ENCODE measurements around the gene UBE2G2. TPM values are rescaled to one million over a fixed set of nuclear protein-coding genes. Genes with fewer than 3 reads are reported as not detected.

The UBE2G2 gene
- total RNA-seq, 1 experiment from 2014 or later, result 212 TPM

DNA sequence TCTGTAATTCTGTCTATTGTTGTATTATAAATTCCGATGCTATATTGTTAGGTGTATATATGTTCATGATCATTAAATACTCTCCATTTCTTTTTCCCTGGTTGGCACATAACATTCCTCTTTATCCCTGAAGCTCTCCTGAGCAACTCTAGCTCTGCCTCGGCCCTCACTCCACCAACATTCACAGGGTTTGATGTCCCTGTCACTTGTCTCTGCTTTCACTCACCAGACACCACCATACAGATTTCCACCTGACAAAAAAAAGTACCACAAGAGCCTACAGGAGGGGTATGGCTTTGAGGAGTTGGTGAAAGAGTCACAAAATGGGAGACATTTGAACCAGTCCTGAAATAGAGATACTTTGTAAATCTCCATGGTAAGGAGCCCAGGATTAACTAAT, 81.5 kb downstream of the UBE2G2 start:
- peaks cover 5% of the 10 kb centered on the region for H3K4me1 ChIP-seq (ENCODE audit: insufficient read depth, low read length, poor library complexity, severe bottlenecking)
- POLR2A ChIA-PET (ENCODE audit: low non-redundant PET), result no interaction called here
- H3K27ac ChIP-seq (ENCODE audit: low read depth, low read length, poor library complexity, severe bottlenecking), result no peak overlapping the region
- no TSS peak for BruUV-seq (replicated peaks)
- CTCF ChIA-PET, result no interaction called here
- H3K4me3 ChIP-seq (ENCODE audit: low read depth, low read length, poor library complexity, severe bottlenecking), result no peak overlapping the region
- TF ChIP-seq, protein P1, sequence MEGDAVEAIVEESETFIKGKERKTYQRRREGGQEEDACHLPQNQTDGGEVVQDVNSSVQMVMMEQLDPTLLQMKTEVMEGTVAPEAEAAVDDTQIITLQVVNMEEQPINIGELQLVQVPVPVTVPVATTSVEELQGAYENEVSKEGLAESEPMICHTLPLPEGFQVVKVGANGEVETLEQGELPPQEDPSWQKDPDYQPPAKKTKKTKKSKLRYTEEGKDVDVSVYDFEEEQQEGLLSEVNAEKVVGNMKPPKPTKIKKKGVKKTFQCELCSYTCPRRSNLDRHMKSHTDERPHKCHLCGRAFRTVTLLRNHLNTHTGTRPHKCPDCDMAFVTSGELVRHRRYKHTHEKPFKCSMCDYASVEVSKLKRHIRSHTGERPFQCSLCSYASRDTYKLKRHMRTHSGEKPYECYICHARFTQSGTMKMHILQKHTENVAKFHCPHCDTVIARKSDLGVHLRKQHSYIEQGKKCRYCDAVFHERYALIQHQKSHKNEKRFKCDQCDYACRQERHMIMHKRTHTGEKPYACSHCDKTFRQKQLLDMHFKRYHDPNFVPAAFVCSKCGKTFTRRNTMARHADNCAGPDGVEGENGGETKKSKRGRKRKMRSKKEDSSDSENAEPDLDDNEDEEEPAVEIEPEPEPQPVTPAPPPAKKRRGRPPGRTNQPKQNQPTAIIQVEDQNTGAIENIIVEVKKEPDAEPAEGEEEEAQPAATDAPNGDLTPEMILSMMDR (conservative IDR thresholded peaks at IDR 0.05; ENCODE audit: low read depth, low read length), result no peak
- no peak for TF ChIP-seq EZH2 (IDR thresholded peaks at IDR 0.05; ENCODE audit: borderline replicate concordance, low read depth, low read length, poor library complexity, severe bottlenecking)
- no peaks in the 10 kb centered on the region for H3K27me3 ChIP-seq (replicated peaks; ENCODE audit: insufficient read depth, low read depth, low read length, poor library complexity)
- intact Hi-C loops (cut with micrococcal nuclease; ENCODE audit: unreplicated experiment), result no loop called here
- H3K9me3 ChIP-seq (ENCODE audit: low read depth, low read length, poor library complexity, severe bottlenecking), result no peaks in the 10 kb centered on the region
- H3K36me3 ChIP-seq (ENCODE audit: insufficient read depth, low read length, poor library complexity, severe bottlenecking), result no peaks in the 10 kb centered on the region
- DNase-seq (ENCODE audit: low spot score), result no peak

Other genes with a start within 250 kb of the UBE2G2 start
- gene KRTAP10-3, start 243.0 kb downstream of the UBE2G2 start, total RNA-seq (2021), result 0.62 TPM in 1 of 2 replicates, not detected in the other
- gene KRTAP10-4, start 228.1 kb downstream of the UBE2G2 start, total RNA-seq (2021), result not detected in 2 replicates
- 0.33 TPM in 1 of 2 replicates, not detected in the other for gene KRTAP10-5, start 221.2 kb downstream of the UBE2G2 start, total RNA-seq (2021)
- gene KRTAP10-6, start 209.3 kb downstream of the UBE2G2 start, total RNA-seq (2021), result 0.39 TPM in 1 of 2 replicates, not detected in the other
- not detected in 2 replicates for gene KRTAP10-7, start 201.2 kb downstream of the UBE2G2 start, total RNA-seq (2021)
- not detected in 2 replicates for gene KRTAP10-8, start 189.7 kb downstream of the UBE2G2 start, total RNA-seq (2021)
- gene KRTAP10-9, start 174.7 kb downstream of the UBE2G2 start, total RNA-seq (2021), result not detected in 2 replicates
- not detected in 2 replicates for gene KRTAP10-10, start 164.5 kb downstream of the UBE2G2 start, total RNA-seq (2021)
- not detected in 2 replicates for gene KRTAP10-11, start 155.4 kb downstream of the UBE2G2 start, total RNA-seq (2021)
- gene KRTAP12-4, start 147.2 kb downstream of the UBE2G2 start, total RNA-seq (2021), result 0.81 and 1.0 TPM in 2 replicates
- not detected in 2 replicates for gene KRTAP12-3, start 143.9 kb downstream of the UBE2G2 start, total RNA-seq (2021)
- gene KRTAP12-2, start 134.9 kb downstream of the UBE2G2 start, total RNA-seq (2021), result 1.6 and 1.8 TPM in 2 replicates
- 0.80 and 2.8 TPM in 2 replicates for gene KRTAP12-1, start 119.7 kb downstream of the UBE2G2 start, total RNA-seq (2021)
- gene KRTAP10-12, start 104.6 kb downstream of the UBE2G2 start, total RNA-seq (2021), result not detected in 2 replicates
- gene TSPEAR, start 90.2 kb downstream of the UBE2G2 start, total RNA-seq (2021), result 8.3 and 12.4 TPM in 2 replicates
- gene SUMO3, start 16.2 kb upstream of the UBE2G2 start, total RNA-seq (2021), result 124 and 132 TPM in 2 replicates
- gene PTTG1IP, start 71.9 kb upstream of the UBE2G2 start, total RNA-seq (2021), result 216 and 217 TPM in 2 replicates
- gene ITGB2, start 119.1 kb upstream of the UBE2G2 start, total RNA-seq (2021), result 5.0 and 7.4 TPM in 2 replicates
- 114 and 115 TPM in 2 replicates for gene SLX9, start 138.2 kb upstream of the UBE2G2 start, total RNA-seq (2021)

All from A673 (cell line).